Duodenal mucosa (tissue), 2 donors: ENCODE results near the gene ATP11A.
"Not testable (repeated sequence)": the region's sequence is repeated elsewhere in the genome, so short reads cannot be mapped to it uniquely, and the experiment has no call there.

Experiments used
- H3K27ac ChIP-seq: one replicate; pipeline ENCODE4 v1.7.0; 2013; ENCODE audit warnings: low read depth, low read length
- H3K27me3 ChIP-seq, 2 donors: one replicate each; pipeline ENCODE4 v1.7.0; 2013; ENCODE audit warnings: low read length in 2 of 2, control low read depth in 1 of 2; ENCODE audit not compliant: insufficient read depth in 2 of 2, control insufficient read depth in 1 of 2
- H3K36me3 ChIP-seq, 2 donors: one replicate each; pipeline ENCODE4 v1.7.0; 2013; ENCODE audit warnings: low read length in 2 of 2, control low read depth in 1 of 2; ENCODE audit not compliant: insufficient read depth in 2 of 2, control insufficient read depth in 1 of 2
- H3K4me1 ChIP-seq, 2 donors: one replicate each; pipeline ENCODE4 v1.7.0; 2013; ENCODE audit warnings: low read length in 2 of 2, control low read depth in 1 of 2; ENCODE audit not compliant: insufficient read depth in 2 of 2, control insufficient read depth in 1 of 2
- H3K4me3 ChIP-seq, 2 donors: one replicate each; pipeline ENCODE4 v1.7.0; 2013; ENCODE audit warnings: low read length in 2 of 2, low read depth in 1 of 2
- H3K9ac ChIP-seq, 2 donors: one replicate each; pipeline ENCODE4 v1.7.0; 2013; ENCODE audit warnings: low read length in 2 of 2, low read depth in 1 of 2
- H3K9me3 ChIP-seq, 2 donors: one replicate each; pipeline ENCODE4 v1.7.0; 2013; ENCODE audit warnings: low read length in 2 of 2, control low read depth in 1 of 2; ENCODE audit not compliant: control insufficient read depth in 1 of 2

ATP11A gene

DNA sequence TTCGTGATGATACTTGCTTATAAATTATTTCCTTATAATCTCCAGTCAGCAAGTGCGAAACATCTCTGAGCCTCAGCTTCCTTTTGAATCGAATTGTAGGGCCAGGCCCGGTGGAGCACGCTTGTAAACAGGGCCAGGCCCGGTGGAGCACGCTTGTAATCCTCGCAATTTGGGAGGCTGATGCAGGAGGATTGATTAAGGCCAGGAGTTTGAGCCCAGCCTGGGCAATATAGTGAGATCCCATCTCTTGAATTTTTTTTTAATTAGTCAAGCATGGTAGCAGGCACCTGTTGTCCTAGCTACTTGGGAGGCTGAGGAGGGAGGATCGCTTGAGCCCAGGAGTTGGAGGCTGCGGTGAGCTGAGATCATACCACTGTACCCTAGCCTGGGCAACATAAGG is 163.0 kb downstream of the ATP11A start:
- Histone ChIP-seq H3K4me3 (no peak overlapping the region), H3K4me1 (no peaks in the 10 kb centered on the region), H3K9me3 (peaks cover 0 to 2% of the 10 kb centered on the region in 2 donors), H3K27me3 (no peaks in the 10 kb centered on the region), H3K36me3 (peaks cover 13 to 62% of the 10 kb centered on the region in 2 donors), H3K9ac (no peak overlapping the region), H3K27ac (no peak overlapping the region)

DNA sequence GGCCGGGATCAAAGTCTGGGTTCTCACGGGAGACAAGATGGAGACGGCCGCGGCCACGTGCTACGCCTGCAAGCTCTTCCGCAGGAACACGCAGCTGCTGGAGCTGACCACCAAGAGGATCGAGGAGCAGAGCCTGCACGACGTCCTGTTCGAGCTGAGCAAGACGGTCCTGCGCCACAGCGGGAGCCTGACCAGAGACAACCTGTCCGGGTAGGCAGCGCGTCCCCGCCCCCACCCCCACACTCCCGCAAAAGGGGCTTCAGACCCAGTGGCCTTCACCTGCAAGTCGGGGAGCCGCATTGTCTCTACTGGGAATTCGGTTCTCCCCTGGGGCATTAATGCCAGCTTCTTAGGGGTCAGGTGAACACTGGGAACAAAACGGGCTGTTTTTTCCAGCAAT is 164.5 kb downstream of the ATP11A start:
- H3K36me3 ChIP-seq = peaks cover 13 to 69% of the 10 kb centered on the region in 2 donors
- H3K4me3 ChIP-seq = no peak overlapping the region
- no peaks in the 10 kb centered on the region for H3K4me1 ChIP-seq
- H3K27me3 ChIP-seq = no peaks in the 10 kb centered on the region
- H3K9me3 ChIP-seq = no peaks in the 10 kb centered on the region
- no peak overlapping the region for H3K9ac ChIP-seq
- no peak overlapping the region for H3K27ac ChIP-seq

DNA sequence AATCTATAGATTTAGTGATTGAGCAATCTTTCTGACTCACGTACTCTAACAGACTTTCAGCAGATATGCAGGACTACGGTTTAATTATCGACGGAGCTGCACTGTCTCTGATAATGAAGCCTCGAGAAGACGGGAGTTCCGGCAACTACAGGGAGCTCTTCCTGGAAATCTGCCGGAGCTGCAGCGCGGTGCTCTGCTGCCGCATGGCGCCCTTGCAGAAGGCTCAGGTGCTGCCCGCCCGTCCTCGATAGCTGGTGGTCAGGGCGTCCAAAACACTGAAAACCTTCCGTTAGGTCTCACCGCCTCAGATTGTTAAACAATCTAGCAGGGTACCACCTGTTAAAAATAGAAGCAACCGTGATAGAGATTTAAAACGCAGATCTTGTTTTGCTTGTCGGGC is 166.0 kb downstream of the ATP11A start:
- H3K27me3 ChIP-seq = no peaks in the 10 kb centered on the region
- H3K4me3 ChIP-seq = no peak overlapping the region
- H3K9me3 ChIP-seq = no peaks in the 10 kb centered on the region
- H3K4me1 ChIP-seq = no peaks in the 10 kb centered on the region
- H3K36me3 ChIP-seq = peaks cover 17 to 69% of the 10 kb centered on the region in 2 donors
- H3K9ac ChIP-seq = no peak overlapping the region
- no peak overlapping the region for H3K27ac ChIP-seq

DNA sequence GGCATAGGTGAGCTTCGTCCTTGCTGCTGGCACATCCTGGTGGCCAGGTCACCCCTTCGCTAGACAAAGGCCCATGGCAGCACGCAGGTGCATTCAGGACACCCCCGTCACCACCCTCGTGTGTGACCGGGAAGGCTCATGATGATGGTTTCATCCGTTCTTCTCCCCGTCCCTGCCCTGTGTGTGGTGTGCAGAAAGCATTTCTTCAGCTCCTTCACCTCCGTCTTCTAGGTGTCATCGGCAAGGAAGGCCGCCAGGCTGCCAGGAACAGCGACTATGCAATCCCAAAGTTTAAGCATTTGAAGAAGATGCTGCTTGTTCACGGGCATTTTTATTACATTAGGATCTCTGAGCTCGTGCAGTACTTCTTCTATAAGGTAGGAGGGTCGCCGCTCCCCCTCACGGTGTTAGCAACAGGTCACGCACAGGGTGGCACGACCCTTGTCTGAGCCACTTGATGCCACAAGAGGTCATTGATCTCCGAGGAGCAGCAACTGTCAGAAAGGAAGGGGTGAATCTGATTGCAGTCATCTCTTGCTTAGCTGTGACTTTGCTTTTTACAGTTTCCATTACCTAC is 168.2 kb downstream of the ATP11A start:
- H3K9ac ChIP-seq = no peak overlapping the region
- peaks cover 17 to 78% of the 10 kb centered on the region in 2 donors for H3K36me3 ChIP-seq
- H3K27me3 ChIP-seq = no peaks in the 10 kb centered on the region
- H3K4me3 ChIP-seq = no peak overlapping the region
- H3K9me3 ChIP-seq = no peaks in the 10 kb centered on the region
- H3K4me1 ChIP-seq = no peaks in the 10 kb centered on the region
- H3K27ac ChIP-seq = no peak overlapping the region

DNA sequence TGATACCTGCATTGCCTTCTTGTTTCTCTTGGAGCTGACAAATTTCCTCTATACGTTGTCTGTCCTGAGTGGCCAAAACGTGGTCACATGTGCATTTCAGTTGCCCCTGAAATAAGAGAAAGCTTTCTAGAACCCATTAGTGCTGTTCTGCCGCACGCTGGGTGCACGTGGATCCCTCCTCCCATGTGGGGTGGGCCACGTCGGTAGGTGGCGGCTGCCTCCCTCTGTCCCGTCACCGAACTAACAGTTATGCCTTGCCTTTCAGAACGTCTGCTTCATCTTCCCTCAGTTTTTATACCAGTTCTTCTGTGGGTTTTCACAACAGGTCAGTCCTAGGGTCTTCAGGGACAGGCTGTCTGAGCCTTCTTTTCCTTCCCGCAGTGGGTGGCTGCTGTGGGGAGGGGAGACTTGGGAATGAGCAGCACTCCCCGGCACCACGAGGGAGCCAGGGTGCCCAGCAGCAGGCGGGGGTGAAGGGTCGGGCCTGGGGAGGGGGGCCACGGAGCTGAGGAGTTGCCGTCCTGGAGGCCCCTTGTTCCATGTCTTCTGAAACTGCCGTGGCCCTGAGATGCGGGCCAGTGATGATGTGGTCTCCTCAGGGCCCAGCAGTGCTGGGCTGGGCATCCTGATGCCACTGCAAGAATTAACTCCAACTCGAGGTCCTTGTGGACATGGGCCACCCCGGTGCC is 169.4 kb downstream of the ATP11A start:
- H3K9ac ChIP-seq = no peak overlapping the region
- H3K9me3 ChIP-seq = no peaks in the 10 kb centered on the region
- H3K27ac ChIP-seq = no peak overlapping the region
- H3K4me3 ChIP-seq = no peak overlapping the region
- peaks cover 17 to 68% of the 10 kb centered on the region in 2 donors for H3K36me3 ChIP-seq
- H3K27me3 ChIP-seq = no peaks in the 10 kb centered on the region
- H3K4me1 ChIP-seq = no peaks in the 10 kb centered on the region

DNA sequence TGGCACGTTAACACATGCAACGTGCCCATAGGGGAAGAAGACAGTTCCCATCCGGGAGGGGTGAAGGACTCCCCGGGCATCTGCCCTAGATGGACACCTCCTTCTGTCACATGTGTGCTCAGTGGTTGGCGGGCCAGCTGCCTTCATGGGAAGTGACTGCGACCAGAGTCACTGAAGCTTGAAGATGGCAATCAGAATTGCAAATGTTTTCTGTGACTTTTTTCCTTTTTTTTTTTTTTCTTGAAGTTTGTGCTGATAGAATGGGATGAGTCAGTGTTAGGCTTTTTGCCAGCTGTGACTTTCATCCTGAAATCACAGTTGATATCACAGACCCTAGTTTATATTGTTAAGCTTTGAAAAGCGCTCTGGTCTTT is 170.0 kb downstream of the ATP11A start:
- Histone ChIP-seq H3K4me1 (no peaks in the 10 kb centered on the region), H3K9ac (no peak overlapping the region), H3K27me3 (no peaks in the 10 kb centered on the region), H3K9me3 (no peaks in the 10 kb centered on the region), H3K4me3 (no peak overlapping the region), H3K36me3 (peaks cover 17 to 63% of the 10 kb centered on the region in 2 donors), H3K27ac (no peak overlapping the region)

DNA sequence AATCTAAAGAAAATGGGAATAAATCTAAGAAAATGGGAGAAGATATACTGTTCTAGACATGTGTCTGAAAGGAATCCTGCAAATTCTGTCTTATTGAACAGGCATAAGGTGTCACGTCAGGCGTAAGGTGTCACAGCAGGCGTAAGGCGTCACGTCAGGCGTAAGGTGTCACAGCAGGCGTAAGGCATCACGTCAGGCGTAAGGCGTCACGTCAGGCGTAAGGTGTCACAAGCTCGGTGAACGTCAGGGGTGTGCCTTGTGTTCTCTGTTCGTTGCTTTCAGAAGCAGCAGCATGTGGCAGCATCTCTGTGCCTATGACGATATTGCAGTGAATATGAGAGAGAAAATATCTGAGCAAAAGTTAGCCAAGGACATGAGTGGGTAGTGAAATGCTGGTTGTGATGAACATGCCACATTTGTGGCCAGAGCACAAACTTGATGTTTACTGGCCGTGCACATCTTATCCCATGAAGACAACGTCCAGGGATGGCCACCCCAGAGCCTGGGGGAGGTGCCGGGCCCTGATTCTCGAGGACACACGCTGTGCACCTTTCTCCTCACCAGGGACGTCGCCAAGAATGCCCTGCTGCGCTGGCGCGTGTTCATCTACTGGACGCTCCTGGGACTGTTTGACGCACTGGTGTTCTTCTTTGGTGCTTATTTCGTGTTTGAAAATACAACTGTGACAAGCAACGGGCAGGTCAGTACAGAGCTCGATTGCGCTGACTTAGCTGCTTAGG is 172.2 kb downstream of the ATP11A start:
- H3K9me3 ChIP-seq = no peaks in the 10 kb centered on the region
- no peaks in the 10 kb centered on the region for H3K4me1 ChIP-seq
- H3K27me3 ChIP-seq = no peaks in the 10 kb centered on the region
- H3K36me3 ChIP-seq = peaks cover 4 to 47% of the 10 kb centered on the region in 2 donors
- no peak overlapping the region for H3K4me3 ChIP-seq
- H3K9ac ChIP-seq = no peak overlapping the region
- no peak overlapping the region for H3K27ac ChIP-seq

DNA sequence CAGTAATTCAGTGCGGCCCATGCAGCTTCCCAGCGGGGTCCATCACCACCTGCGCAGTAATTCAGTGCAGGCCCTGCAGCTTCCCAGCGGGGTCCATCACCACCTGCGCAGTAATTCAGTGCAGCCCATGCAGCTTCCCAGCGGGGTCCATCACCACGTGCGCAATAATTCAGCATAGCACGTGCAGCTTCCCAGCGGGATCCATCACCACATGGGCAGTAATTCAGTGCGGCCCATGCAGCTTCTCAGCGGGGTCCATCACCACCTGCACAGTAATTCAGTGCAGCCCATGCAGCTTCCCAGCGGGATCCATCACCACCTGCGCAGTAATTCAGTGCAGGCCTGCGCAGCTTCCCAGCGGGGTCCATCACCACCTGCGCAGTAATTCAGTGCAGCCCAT is 173.5 kb downstream of the ATP11A start:
- H3K27me3 ChIP-seq = not testable (repeated sequence)
- peaks cover 12 to 46% of the 10 kb centered on the region in 2 donors for H3K36me3 ChIP-seq

DNA sequence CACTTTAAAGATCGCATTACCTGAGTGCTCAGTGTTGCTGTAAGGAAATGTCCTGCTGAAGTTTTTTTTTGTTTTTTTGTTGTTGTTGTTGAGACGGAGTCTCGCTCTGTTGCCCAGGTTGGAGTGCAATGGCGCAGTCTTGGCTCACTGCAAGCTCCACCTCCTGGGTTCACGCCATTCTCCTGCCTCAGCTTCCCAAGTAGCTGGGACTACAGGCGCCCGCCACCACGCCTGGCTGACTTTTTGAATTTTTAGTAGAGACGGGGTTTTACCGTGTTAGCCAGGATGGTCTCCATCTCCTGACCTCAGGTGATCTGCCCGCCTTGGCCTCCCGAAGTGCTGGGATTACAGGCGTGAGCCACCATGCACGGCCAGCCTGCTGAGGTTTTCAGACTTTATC is 175.6 kb downstream of the ATP11A start:
- not testable (repeated sequence) for H3K27ac ChIP-seq, H3K4me3 ChIP-seq, H3K9ac ChIP-seq, H3K27me3 ChIP-seq, H3K9me3 ChIP-seq, H3K4me1 ChIP-seq
- peaks cover 15 to 48% of the 10 kb centered on the region in 2 donors for H3K36me3 ChIP-seq

More for the DNA sequence above, 173.5 kb downstream of the ATP11A start:
- not testable (repeated sequence) for H3K4me3 ChIP-seq, H3K4me1 ChIP-seq, H3K9ac ChIP-seq, H3K9me3 ChIP-seq, H3K27ac ChIP-seq

DNA sequence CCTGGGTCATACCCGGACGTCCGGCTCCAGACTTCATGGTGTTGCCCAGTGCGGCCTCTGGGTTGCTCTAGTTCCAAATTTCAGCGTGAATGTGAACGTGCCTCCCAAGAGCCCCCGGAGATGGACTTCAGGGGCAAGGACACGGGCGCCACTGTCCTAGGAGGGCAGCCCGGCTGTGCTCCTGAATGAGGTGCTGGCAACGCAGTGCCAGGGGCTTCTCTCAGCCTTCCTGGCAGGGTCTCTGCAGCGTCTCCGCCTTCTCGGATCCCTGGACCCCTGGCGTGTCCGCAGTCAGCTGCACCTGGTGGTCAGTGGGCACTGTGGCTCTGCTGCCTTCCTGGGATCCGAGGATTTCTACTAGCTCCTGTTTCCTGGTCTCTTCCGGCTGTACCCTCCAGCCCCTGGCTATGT is 177.5 kb downstream of the ATP11A start:
- Histone ChIP-seq H3K9me3 (no peaks in the 10 kb centered on the region), H3K36me3 (peaks cover 18 to 34% of the 10 kb centered on the region in 2 donors), H3K27me3 (no peaks in the 10 kb centered on the region)

More for the DNA sequence above, 177.5 kb downstream of the ATP11A start:
- Histone ChIP-seq H3K4me1 (no peaks in the 10 kb centered on the region), H3K27ac (no peak overlapping the region), H3K9ac (no peak overlapping the region), H3K4me3 (no peak overlapping the region)
